ENCODE measurements around the gene PRKG1.
"Not testable (repeated sequence)": the region's sequence is repeated elsewhere in the genome, so short reads cannot be mapped to it uniquely, and the experiment has no call there.

The PRKG1 gene

DNA sequence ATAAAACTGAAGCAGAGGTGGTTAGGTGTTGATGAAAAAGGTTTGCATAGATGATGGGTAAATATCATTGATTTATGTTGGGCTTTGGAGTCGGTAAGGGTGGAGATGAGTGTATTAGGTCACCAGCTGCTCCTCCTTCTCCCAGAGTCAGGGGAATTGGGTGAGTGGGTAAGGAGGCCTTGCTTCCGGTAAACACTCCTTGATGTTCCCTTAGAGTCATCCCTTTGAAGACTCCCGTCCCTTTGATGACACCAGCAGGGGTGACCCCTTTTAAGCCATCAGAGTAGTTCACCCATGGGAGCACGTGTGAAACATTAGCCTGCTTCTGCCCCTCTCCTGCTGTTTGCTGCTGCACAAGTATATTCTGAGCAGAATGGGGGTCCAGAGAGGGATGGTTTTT, 1147.6 kb downstream of the PRKG1 start:
- CTCF ChIA-PET: no interaction called here
- Histone ChIP-seq H3K27ac (ENCODE audit: insufficient read depth in 1 of 2, low read depth in 1 of 2, low read length in 2 of 2, poor library complexity in 1 of 2, severe bottlenecking in 2 of 2) (no peak overlapping the region), H3K4me1 (ENCODE audit: control extremely low read depth in 1 of 4, control insufficient read depth in 4 of 4, insufficient read depth in 4 of 4, low read length in 3 of 4) (peaks cover 0 to 7% (median 5%) of the 10 kb centered on the region in 4 experiments), H3K4me3 (ENCODE audit: control insufficient read depth in 1 of 7, extremely low read depth in 1 of 7, insufficient read depth in 4 of 7, low read depth in 2 of 7, low read length in 6 of 7) (no peak overlapping the region), H3K36me3 (ENCODE audit: control insufficient read depth in 4 of 4, insufficient read depth in 4 of 4, low read length in 3 of 4) (no peaks in the 10 kb centered on the region), H3K9me3 (ENCODE audit: control extremely low read depth in 1 of 5, control insufficient read depth in 4 of 5, insufficient read depth in 2 of 5, low read depth in 1 of 5, low read length in 4 of 5) (no peaks in the 10 kb centered on the region), H3K27me3 (replicated peaks in 2 of 5; ENCODE audit: control insufficient read depth in 4 of 5, insufficient read depth in 5 of 5, low read length in 4 of 5) (no peaks in the 10 kb centered on the region)
- DNase-seq: no peak
- WGBS (ENCODE audit: insufficient coverage): 100% methylated on average over 3 of the region's 4 CpGs
- POLR2A ChIA-PET: no interaction called here

DNA sequence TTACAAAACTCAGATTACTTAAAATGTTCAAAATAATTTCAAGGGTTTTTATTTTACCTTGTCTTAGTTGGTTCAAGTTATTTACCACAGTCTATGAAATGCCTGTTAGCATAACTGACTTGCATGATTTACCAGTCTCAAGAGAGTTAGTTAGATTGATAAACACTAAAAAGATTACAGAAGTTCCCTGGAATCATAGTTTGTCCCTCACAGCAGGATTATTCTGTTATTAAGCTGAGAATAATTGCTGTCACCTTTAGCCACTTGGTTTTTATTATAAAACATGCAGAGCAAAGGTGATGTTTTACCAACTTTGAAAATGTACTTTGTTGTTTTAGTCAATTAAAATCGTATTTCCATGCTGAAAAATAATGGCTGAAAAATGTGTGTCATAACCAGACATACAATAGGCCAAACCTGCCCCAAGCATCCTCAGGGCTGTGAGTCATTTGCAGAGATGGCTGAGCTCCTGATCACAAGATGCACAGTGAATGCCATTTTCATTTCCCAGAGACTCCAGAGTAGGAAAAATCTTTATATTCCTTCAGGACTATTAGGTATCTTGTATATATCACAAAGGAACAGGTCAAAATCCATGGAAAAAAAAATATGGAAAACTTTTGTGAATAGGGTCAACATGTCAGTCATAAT, 1152.0 kb downstream of the PRKG1 start:
- CTCF ChIA-PET: no interaction called here
- POLR2A ChIA-PET: no interaction called here
- no peak for DNase-seq

DNA sequence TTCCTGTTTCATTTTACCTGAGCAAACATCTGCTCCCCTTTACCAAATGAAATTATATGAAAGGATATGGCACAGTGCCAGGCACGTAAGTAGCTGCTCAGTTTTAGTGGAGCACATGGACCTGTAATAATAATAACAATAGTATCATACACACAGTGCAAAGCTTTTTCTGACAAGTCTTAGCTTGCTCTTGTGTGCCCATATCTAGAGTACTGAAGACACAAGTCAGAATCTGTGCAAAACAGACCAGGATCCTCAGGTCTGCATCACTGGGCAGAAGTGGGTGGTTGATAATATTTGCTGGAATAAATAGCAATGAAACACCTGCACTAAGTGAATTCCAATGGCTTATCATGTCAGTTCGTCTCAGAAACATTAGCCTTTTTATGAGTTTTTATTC, 1154.3 kb downstream of the PRKG1 start:
- no peak for DNase-seq
- no peak overlapping the region for H3K27ac ChIP-seq (ENCODE audit: insufficient read depth in 1 of 2, low read depth in 1 of 2, low read length in 2 of 2, poor library complexity in 1 of 2, severe bottlenecking in 2 of 2)
- no peaks in the 10 kb centered on the region for H3K27me3 ChIP-seq (replicated peaks in 2 of 5; ENCODE audit: control insufficient read depth in 4 of 5, insufficient read depth in 5 of 5, low read length in 4 of 5)
- POLR2A ChIA-PET: no interaction called here
- H3K9me3 ChIP-seq (ENCODE audit: control extremely low read depth in 1 of 5, control insufficient read depth in 4 of 5, insufficient read depth in 2 of 5, low read depth in 1 of 5, low read length in 4 of 5): no peaks in the 10 kb centered on the region
- H3K36me3 ChIP-seq (ENCODE audit: control insufficient read depth in 4 of 4, insufficient read depth in 4 of 4, low read length in 3 of 4): no peaks in the 10 kb centered on the region
- H3K4me3 ChIP-seq (ENCODE audit: control insufficient read depth in 1 of 7, extremely low read depth in 1 of 7, insufficient read depth in 4 of 7, low read depth in 2 of 7, low read length in 6 of 7): no peak overlapping the region
- WGBS (ENCODE audit: insufficient coverage): no CpG with 5 or more reads among the region's 2 CpGs
- CTCF ChIA-PET: interaction anchor here (0.7 to 1.6 kb wide), 2 partner anchors 12 to 15 kb away, joined by 3 read pairs; no protein-coding TSS in a partner anchor
- peaks cover 0 to 9% (median 6%) of the 10 kb centered on the region in 4 experiments for H3K4me1 ChIP-seq (ENCODE audit: control extremely low read depth in 1 of 4, control insufficient read depth in 4 of 4, insufficient read depth in 4 of 4, low read length in 3 of 4)

More for the DNA sequence above, 1152.0 kb downstream of the PRKG1 start:
- no peaks in the 10 kb centered on the region for H3K27me3 ChIP-seq (replicated peaks in 2 of 5; ENCODE audit: control insufficient read depth in 4 of 5, insufficient read depth in 5 of 5, low read length in 4 of 5)
- no peaks in the 10 kb centered on the region for H3K9me3 ChIP-seq (ENCODE audit: control extremely low read depth in 1 of 5, control insufficient read depth in 4 of 5, insufficient read depth in 2 of 5, low read depth in 1 of 5, low read length in 4 of 5)
- no peaks in the 10 kb centered on the region for H3K36me3 ChIP-seq (ENCODE audit: control insufficient read depth in 4 of 4, insufficient read depth in 4 of 4, low read length in 3 of 4)
- H3K4me1 ChIP-seq (ENCODE audit: control extremely low read depth in 1 of 4, control insufficient read depth in 4 of 4, insufficient read depth in 4 of 4, low read length in 3 of 4): no peaks in the 10 kb centered on the region
- whole genome bisulfite sequencing (ENCODE audit: insufficient coverage): no CpG with 5 or more reads among the region's 1 CpG
- H3K4me3 ChIP-seq (ENCODE audit: control insufficient read depth in 1 of 7, extremely low read depth in 1 of 7, insufficient read depth in 4 of 7, low read depth in 2 of 7, low read length in 6 of 7): no peak overlapping the region
- H3K27ac ChIP-seq (ENCODE audit: insufficient read depth in 1 of 2, low read depth in 1 of 2, low read length in 2 of 2, poor library complexity in 1 of 2, severe bottlenecking in 2 of 2): no peak overlapping the region

DNA sequence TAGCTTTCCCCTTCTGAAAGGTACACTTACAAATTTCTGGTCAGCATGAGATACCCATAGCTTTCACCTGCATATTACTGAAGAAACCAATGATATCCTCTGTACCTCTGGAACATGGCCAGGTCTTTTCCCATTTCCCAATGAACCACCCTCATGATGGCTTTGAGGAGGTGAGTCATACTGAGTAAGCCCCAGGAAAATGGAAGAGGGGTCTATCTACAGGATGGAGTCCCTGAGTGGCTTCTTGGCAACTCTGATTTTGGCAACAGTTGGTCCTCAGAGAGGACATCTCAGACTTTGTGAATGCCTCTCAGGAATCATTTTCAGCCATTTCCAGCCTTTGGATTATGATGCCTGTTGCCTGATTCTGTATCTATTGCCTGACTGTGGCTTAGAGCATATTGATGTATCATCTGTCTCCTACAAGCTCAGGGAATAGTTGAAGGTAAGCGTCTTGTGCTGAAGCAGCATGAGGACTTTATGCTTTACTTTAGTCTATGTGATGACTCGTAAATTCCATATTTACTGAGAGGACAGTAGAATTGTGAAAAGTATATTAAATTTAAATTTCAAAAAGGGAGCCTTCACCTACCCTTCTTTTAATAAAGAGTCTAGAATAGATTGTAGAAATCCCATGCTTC, 1155.1 kb downstream of the PRKG1 start:
- no peaks in the 10 kb centered on the region for H3K9me3 ChIP-seq (ENCODE audit: control extremely low read depth in 1 of 5, control insufficient read depth in 4 of 5, insufficient read depth in 2 of 5, low read depth in 1 of 5, low read length in 4 of 5)
- H3K36me3 ChIP-seq (ENCODE audit: control insufficient read depth in 4 of 4, insufficient read depth in 4 of 4, low read length in 3 of 4): no peaks in the 10 kb centered on the region
- H3K27ac ChIP-seq (ENCODE audit: insufficient read depth in 1 of 2, low read depth in 1 of 2, low read length in 2 of 2, poor library complexity in 1 of 2, severe bottlenecking in 2 of 2): no peak overlapping the region
- no peaks in the 10 kb centered on the region for H3K27me3 ChIP-seq (replicated peaks in 2 of 5; ENCODE audit: control insufficient read depth in 4 of 5, insufficient read depth in 5 of 5, low read length in 4 of 5)
- ChIA-PET CTCF (interaction anchor here (1.6 kb wide), 1 partner anchor 15 kb away, joined by 3 read pairs; no protein-coding TSS in a partner anchor), POLR2A (no interaction called here)
- DNase-seq: no peak
- H3K4me1 ChIP-seq (ENCODE audit: control extremely low read depth in 1 of 4, control insufficient read depth in 4 of 4, insufficient read depth in 4 of 4, low read length in 3 of 4): peaks cover 0 to 9% (median 6%) of the 10 kb centered on the region in 4 experiments
- no peak overlapping the region for H3K4me3 ChIP-seq (ENCODE audit: control insufficient read depth in 1 of 7, extremely low read depth in 1 of 7, insufficient read depth in 4 of 7, low read depth in 2 of 7, low read length in 6 of 7)
- WGBS (ENCODE audit: insufficient coverage): 100% methylated on average over 1 of the region's 2 CpGs

DNA sequence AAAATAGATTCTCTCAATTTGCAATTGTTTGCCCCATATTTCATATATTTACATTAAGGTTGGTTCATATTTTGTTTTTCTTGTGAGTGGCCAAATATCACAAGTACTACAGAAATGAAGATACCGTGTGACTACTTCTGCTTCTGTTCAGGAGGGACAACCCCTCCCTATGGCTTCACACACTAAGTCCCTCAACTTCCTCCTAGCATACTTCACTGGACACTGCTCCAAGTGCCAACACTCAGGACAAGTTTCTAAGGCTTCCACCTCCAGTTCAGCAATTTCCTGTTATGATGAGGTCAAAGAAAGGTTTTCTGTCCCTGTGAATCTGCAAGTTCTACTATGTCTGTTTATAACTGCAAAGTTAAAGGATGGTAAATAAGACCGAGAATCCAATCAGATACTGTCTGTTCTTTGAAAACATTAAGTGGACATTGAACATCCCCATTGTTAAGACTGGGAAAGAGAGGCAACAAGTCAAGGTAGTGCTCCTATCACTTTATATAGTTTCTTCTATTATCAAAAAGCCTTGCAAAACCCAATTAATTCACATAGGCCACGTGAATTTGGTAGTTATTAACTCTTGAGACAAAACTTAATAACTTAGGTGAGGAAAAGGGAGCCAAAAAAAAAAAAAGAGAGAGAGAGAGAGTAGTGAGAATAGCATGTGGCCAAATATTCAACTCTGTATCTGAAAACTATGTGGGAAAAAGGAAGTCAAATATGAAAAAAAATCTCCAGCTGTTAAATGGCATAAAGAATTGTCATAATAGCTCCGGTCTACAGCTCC, 1158.5 kb downstream of the PRKG1 start:
- no CpG with 5 or more reads among the region's 4 CpGs for WGBS (ENCODE audit: insufficient coverage)
- Histone ChIP-seq H3K27me3 (replicated peaks in 2 of 5; ENCODE audit: control insufficient read depth in 4 of 5, insufficient read depth in 5 of 5, low read length in 4 of 5) (no peaks in the 10 kb centered on the region), H3K4me3 (ENCODE audit: control insufficient read depth in 1 of 7, extremely low read depth in 1 of 7, insufficient read depth in 4 of 7, low read depth in 2 of 7, low read length in 6 of 7) (peak overlapping the region in 6 of 7 experiments; percentile 3 to 62 (median 46)), H3K9me3 (ENCODE audit: control extremely low read depth in 1 of 5, control insufficient read depth in 4 of 5, insufficient read depth in 2 of 5, low read depth in 1 of 5, low read length in 4 of 5) (no peaks in the 10 kb centered on the region), H3K4me1 (ENCODE audit: control extremely low read depth in 1 of 4, control insufficient read depth in 4 of 4, insufficient read depth in 4 of 4, low read length in 3 of 4) (peaks cover 0 to 9% (median 6%) of the 10 kb centered on the region in 4 experiments), H3K36me3 (ENCODE audit: control insufficient read depth in 4 of 4, insufficient read depth in 4 of 4, low read length in 3 of 4) (no peaks in the 10 kb centered on the region), H3K27ac (ENCODE audit: insufficient read depth in 1 of 2, low read depth in 1 of 2, low read length in 2 of 2, poor library complexity in 1 of 2, severe bottlenecking in 2 of 2) (no peak overlapping the region)
- ChIA-PET CTCF (no interaction called here), POLR2A (no interaction called here)
- peak in 2 of 3 donors; percentile 55 to 65 for DNase-seq

DNA sequence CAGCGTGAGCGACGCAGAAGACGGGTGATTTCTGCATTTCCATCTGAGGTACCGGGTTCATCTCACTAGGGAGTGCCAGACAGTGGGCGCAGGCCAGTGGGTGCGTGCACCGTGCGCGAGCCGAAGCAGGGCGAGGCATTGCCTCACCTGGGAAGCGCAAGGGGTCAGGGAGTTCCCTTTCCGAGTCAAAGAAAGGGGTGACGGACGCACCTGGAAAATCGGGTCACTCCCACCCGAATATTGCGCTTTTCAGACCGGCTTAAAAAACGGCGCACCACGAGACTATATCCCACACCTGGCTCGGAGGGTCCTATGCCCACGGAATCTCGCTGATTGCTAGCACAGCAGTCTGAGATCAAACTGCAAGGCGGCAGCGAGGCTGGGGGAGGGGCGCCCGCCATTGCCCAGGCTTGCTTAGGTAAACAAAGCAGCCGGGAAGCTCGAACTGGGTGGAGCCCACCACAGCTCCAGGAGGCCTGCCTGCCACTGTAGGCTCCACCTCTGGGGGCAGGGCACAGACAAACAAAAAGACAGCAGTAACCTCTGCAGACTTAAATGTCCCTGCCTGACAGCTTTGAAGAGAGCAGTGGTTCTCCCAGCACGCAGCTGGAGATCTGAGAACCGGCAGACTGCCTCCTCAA, 1159.2 kb downstream of the PRKG1 start:
- no CpG with 5 or more reads among the region's 34 CpGs for WGBS (ENCODE audit: insufficient coverage)
- H3K36me3 ChIP-seq (ENCODE audit: control insufficient read depth in 4 of 4, insufficient read depth in 4 of 4, low read length in 3 of 4); H3K9me3 ChIP-seq (ENCODE audit: control extremely low read depth in 1 of 5, control insufficient read depth in 4 of 5, insufficient read depth in 2 of 5, low read depth in 1 of 5, low read length in 4 of 5); DNase-seq; H3K27ac ChIP-seq (ENCODE audit: insufficient read depth in 1 of 2, low read depth in 1 of 2, low read length in 2 of 2, poor library complexity in 1 of 2, severe bottlenecking in 2 of 2); H3K27me3 ChIP-seq (replicated peaks in 2 of 5; ENCODE audit: control insufficient read depth in 4 of 5, insufficient read depth in 5 of 5, low read length in 4 of 5); CTCF ChIA-PET; H3K4me1 ChIP-seq (ENCODE audit: control extremely low read depth in 1 of 4, control insufficient read depth in 4 of 4, insufficient read depth in 4 of 4, low read length in 3 of 4); POLR2A ChIA-PET: not testable (repeated sequence)
- H3K4me3 ChIP-seq (ENCODE audit: control insufficient read depth in 1 of 7, extremely low read depth in 1 of 7, insufficient read depth in 4 of 7, low read depth in 2 of 7, low read length in 6 of 7): peak overlapping the region in 5 of 7 experiments; percentile 35 to 62 (median 51)

All from common myeloid progenitor, CD34-positive (primary cell).